NT2/D1 (cell line): ENCODE results near the gene GLRX.

Experiments used
- YY1 ChIP-seq: IDR thresholded peaks from 2 replicates; pipeline ENCODE4 v1.6.1; 2011; ENCODE audit not compliant: insufficient read length, insufficient read depth
- ZNF274 ChIP-seq: IDR thresholded peaks from 2 replicates; pipeline ENCODE4 v1.6.1; 2011; ENCODE audit warnings: mild to moderate bottlenecking, low read depth, low read length

DNA sequence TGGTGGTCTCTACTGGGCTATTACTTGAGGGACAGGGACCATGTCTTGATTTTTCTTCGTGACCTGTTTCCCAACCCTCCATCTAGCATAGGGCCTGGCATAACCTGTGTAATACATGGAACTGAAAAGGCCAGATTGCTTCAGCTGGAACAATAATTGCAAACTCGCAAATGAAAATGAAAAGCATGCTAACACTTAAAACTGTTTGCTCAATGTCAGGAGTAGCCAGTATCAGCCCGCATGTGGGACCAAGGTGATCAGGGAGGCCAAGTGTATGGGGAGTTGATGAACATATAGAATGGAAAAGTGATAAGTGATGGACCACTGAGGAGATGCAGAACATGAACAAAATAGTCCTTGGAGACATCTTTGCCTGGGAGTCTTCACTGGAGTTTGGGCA is 25.2 kb downstream of the GLRX start:
- no peak for TF ChIP-seq YY1
- no peak for TF ChIP-seq ZNF274
